ENCODE results near the gene ATE1.

GRCh38 chr10:121694966-121695643, 232.7 kb downstream of the ATE1 start:
- TF ChIP-seq CTCF (IDR thresholded peaks at IDR 0.05) = no peak
- no peak for TF ChIP-seq EZH2 (IDR thresholded peaks at IDR 0.05; ENCODE audit: borderline replicate concordance, insufficient read depth, low read depth, low read length, poor library complexity, severe bottlenecking)

Data from B cell (primary cell).